Esophagus muscularis mucosa (tissue), 4 donors: ENCODE results near the gene DLX5. TPM values are rescaled to one million over a fixed set of nuclear protein-coding genes. Genes with fewer than 3 reads are reported as not detected.

Experiments
- DNase-seq: peaks from one replicate; pipeline ENCODE4 v3.0.0-alpha.2; 2017; ENCODE audit errors: extremely low spot score
- H3K27ac ChIP-seq, 4 donors: fragments of 200-600 bp; sonication (generic); replicated peaks in 1 of 4; 1 replicate in 3 of 4; 2 replicates in 1 of 4; pipeline ENCODE4 v1.5.1; 2016 to 2019; ENCODE audit warnings: mild to moderate bottlenecking in 1 of 4
- H3K27me3 ChIP-seq, 4 donors: fragments of 200-600 bp; sonication (generic); one replicate each; pipeline versions ENCODE4 v1.5.1 to v1.6.0; 2016 to 2019
- H3K36me3 ChIP-seq, 4 donors: fragments of 200-600 bp; sonication (generic); one replicate each; pipeline ENCODE4 v1.5.1; 2016 to 2019
- H3K4me1 ChIP-seq, 4 donors: fragments of 200-600 bp; sonication (generic); one replicate each; pipeline ENCODE4 v1.5.1; 2016 to 2019
- H3K4me3 ChIP-seq, 4 donors: fragments of 200-600 bp; sonication (generic); 1 replicate in 2 of 4; 2 replicates in 2 of 4; pipeline ENCODE4 v1.5.1; 2016 to 2019; ENCODE audit warnings: mild to moderate bottlenecking in 4 of 4, moderate library complexity in 1 of 4
- H3K9me3 ChIP-seq, 4 donors: fragments of 200-600 bp; sonication (generic); 1 replicate in 3 of 4; 2 replicates in 1 of 4; pipeline ENCODE4 v1.5.1; 2016 to 2019
- EP300 ChIP-seq: sonication (generic); formaldehyde crosslinking; IDR thresholded peaks from one replicate; pipeline ENCODE4 v1.6.1; 2017; ENCODE audit warnings: antibody characterized with exemption
- POLR2A ChIP-seq: fragments of 450-650 bp; IDR thresholded peaks from one replicate; pipeline ENCODE4 v1.6.1; 2017; ENCODE audit warnings: antibody characterized with exemption, moderate library complexity, mild to moderate bottlenecking, low read depth
- POLR2AphosphoS5 ChIP-seq, 2 donors: sonication (generic); formaldehyde crosslinking; IDR thresholded peaks; one replicate each; pipeline ENCODE4 v1.6.1; 2017; ENCODE audit warnings: antibody characterized with exemption in 2 of 2
- WGBS: methylation state at CpG from one replicate; pipeline ENCODE4 v1.1.5; 2018; 5-methylcytosine and 5-hydroxymethylcytosine counted together
- intact Hi-C: fragments of 100-400 bp; cut with DNase I; formaldehyde crosslinking; loops from one replicate; pipeline ENCODE4 v1.15.1; 2023
- total RNA-seq, 4 donors: library from RNA; depleted of rRNA; stranded (reverse); fragments of >200 nt; gene quantifications; one replicate each; pipeline versions ENCODE4 v1.1.0 to v1.2.1, GENCODE V29; 2016
- TF ChIP-seq, protein P1 (sequence below), 3 experiments: fragments of 200-600 bp in 2 of 3; fragments of 450-650 bp in 1 of 3; sonication (generic) in 2 of 3; IDR thresholded peaks; one replicate each; pipeline ENCODE4 v1.5.1; 2017 to 2019; ENCODE audit warnings: antibody characterized with exemption in 3 of 3, mild to moderate bottlenecking in 2 of 3, moderate library complexity in 1 of 3

DLX5 gene
- total RNA-seq, 4 donors from 2014 or later = 0.17 to 0.26 TPM; not detected in 2

DNA sequence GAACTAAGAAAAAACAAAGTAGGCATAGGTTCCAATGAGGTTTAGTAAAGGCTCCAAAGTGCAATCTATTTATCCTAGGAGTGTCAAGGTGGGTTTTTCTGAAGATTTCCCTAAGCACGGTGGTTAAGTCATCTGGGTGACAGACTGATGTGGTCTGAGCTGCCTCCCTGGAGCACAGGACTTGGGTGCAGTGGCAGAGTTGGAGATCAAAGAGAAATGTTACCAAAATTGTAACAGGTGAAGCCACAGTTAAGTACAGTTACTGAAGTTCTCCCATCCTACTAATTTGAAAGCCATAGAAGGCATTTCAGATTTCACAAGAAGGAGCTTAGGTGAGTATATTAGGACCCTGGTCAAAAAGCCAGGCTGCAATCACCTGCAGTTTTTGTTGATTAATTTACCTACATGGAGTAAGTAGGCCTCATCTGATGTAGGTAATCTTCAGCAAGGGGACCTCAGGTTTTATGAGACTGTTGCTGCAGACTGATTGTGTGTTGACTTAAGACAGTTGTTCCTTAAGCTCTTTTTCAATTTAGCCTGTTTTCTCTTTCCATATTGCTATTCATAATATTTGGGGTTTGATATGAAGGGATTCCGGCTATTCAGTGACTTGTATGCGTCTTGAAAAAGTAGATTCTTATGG, 16.2 kb downstream of the DLX5 start:
- H3K9me3 ChIP-seq = no peaks in the 10 kb centered on the region
- peaks cover 24 to 36% (median 34%) of the 10 kb centered on the region in 4 donors for H3K4me1 ChIP-seq
- no peak overlapping the region for H3K27ac ChIP-seq
- H3K36me3 ChIP-seq = no peaks in the 10 kb centered on the region
- intact Hi-C loops = no loop called here
- 77% methylated on average over 3 of the region's 3 CpGs for WGBS
- H3K4me3 ChIP-seq = no peak overlapping the region
- TF ChIP-seq POLR2A (no peak), EP300 (no peak), POLR2AphosphoS5 (IDR thresholded peaks at IDR 0.05) (no peak)
- peak; percentile 53 for DNase-seq
- H3K27me3 ChIP-seq = peaks cover 2 to 100% (median 72%) of the 10 kb centered on the region in 4 donors

DNA sequence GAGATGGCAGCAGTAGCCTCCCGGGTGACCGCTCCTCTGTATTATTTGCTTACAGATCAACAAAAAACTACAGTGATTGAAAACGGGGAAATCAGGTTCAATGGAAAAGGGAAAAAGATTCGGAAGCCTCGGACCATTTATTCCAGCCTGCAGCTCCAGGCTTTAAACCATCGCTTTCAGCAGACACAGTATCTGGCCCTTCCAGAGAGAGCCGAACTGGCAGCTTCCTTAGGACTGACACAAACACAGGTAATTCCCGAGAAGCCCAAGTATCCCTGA, 17.1 kb downstream of the DLX5 start:
- Histone ChIP-seq H3K4me3 (no peak overlapping the region), H3K36me3 (no peaks in the 10 kb centered on the region), H3K9me3 (no peaks in the 10 kb centered on the region), H3K27me3 (peaks cover 11 to 100% (median 73%) of the 10 kb centered on the region in 4 donors), H3K4me1 (peaks cover 25 to 44% (median 35%) of the 10 kb centered on the region in 4 donors), H3K27ac (no peak overlapping the region)
- DNase-seq = peak; percentile 77
- TF ChIP-seq, protein P1, sequence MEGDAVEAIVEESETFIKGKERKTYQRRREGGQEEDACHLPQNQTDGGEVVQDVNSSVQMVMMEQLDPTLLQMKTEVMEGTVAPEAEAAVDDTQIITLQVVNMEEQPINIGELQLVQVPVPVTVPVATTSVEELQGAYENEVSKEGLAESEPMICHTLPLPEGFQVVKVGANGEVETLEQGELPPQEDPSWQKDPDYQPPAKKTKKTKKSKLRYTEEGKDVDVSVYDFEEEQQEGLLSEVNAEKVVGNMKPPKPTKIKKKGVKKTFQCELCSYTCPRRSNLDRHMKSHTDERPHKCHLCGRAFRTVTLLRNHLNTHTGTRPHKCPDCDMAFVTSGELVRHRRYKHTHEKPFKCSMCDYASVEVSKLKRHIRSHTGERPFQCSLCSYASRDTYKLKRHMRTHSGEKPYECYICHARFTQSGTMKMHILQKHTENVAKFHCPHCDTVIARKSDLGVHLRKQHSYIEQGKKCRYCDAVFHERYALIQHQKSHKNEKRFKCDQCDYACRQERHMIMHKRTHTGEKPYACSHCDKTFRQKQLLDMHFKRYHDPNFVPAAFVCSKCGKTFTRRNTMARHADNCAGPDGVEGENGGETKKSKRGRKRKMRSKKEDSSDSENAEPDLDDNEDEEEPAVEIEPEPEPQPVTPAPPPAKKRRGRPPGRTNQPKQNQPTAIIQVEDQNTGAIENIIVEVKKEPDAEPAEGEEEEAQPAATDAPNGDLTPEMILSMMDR (IDR thresholded peaks at IDR 0.05) = no peak
- TF ChIP-seq POLR2AphosphoS5 (IDR thresholded peaks at IDR 0.05) (no peak), EP300 (no peak), POLR2A (no peak)
- 32% methylated on average over 8 of the region's 8 CpGs for WGBS
- intact Hi-C loops = no loop called here

DNA sequence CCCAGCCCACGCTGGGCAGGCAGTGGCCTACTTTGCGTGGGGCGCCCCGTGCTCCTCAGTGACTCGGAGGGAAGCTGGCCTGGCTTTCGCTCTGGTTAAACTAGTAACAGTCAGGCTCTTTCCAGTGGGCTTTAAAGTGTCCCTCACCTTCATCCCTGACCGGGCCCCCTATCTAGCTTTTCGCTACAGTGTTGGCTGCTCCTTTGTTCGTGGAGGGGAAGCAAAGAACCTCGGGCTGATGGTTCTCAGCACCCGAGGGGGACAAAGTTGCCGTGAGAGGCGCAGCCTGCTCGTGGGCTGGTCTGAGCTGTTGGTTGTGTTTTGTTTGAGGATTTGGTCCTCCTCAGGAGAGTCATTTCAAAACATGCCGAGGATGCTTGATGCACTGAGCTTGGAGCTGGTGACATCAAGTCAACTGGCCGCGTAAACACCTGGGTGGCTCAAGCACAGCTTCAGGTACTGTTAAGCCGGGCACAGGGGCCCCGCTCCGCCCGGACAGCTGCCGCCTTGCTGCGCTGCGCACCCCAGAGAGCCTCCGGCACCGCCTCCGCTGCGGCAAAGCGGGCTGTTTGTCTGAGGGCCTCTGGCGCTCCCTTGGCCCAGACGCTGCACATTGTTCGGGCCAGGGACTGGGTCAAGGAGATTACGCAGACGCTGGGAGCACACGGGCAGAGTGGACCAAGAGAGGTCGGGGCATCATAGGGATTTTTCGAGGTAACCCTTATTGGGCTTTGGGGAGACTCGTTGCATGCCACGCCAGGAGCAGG, 17.6 kb downstream of the DLX5 start:
- 11% methylated on average over 14 of the region's 39 CpGs for WGBS
- DNase-seq = peak; percentile 82
- H3K36me3 ChIP-seq = no peaks in the 10 kb centered on the region
- H3K27ac ChIP-seq = no peak overlapping the region
- peak overlapping the region; percentile 45 to 52 (median 50) for H3K4me3 ChIP-seq
- H3K27me3 ChIP-seq = peaks cover 12 to 100% (median 76%) of the 10 kb centered on the region in 4 donors
- no peaks in the 10 kb centered on the region for H3K9me3 ChIP-seq
- TF ChIP-seq, protein P1 (IDR thresholded peaks at IDR 0.05) = no peak
- TF ChIP-seq POLR2A = no peak
- H3K4me1 ChIP-seq = peaks cover 25 to 44% (median 35%) of the 10 kb centered on the region in 4 donors
- intact Hi-C loops = no loop called here

DNA sequence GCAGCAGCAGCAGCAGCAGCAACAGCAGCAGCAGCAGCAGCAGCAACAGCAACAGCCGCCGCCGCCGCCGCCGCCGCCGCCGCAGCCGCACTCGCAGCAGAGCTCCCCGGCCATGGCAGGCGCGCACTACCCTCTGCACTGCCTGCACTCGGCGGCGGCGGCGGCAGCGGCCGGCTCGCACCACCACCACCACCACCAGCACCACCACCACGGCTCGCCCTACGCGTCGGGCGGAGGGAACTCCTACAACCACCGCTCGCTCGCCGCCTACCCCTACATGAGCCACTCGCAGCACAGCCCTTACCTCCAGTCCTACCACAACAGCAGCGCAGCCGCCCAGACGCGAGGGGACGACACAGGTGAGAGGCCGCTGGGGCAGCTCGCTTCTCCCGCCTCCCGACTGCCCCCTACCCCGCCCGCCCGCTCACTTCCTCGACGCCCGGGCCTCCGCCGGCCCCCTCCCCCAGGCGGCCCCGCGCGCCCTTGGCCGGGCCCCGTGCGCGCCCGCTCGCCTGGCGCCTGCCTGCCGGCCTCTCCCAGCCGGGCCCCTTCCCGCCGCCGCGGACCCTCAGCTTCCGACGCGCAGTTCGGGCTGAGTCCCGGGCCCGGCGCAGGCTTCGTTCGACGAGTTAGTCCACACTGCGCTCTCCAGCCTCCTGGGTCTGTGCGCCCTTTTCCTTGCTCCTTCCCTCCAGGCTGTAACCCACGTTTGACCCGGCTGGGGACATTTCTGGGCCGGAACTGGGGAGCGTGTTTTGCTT, 18.4 kb downstream of the DLX5 start:
- Histone ChIP-seq H3K4me1 (peaks cover 25 to 44% (median 35%) of the 10 kb centered on the region in 4 donors), H3K36me3 (no peaks in the 10 kb centered on the region), H3K27me3 (peaks cover 12 to 100% (median 77%) of the 10 kb centered on the region in 4 donors), H3K4me3 (peak overlapping the region; percentile 45 to 52 (median 50)), H3K9me3 (no peaks in the 10 kb centered on the region), H3K27ac (no peak overlapping the region)
- intact Hi-C loops = no loop called here
- no peak for TF ChIP-seq POLR2A
- TF ChIP-seq, protein P1 (IDR thresholded peaks at IDR 0.05) = no peak
- TF ChIP-seq POLR2AphosphoS5 (IDR thresholded peaks at IDR 0.05) = no peak
- DNase-seq = peak; percentile 88
- under 1% methylated on average over 26 of the region's 83 CpGs for WGBS
